H1 (cell line): ENCODE data around the gene PTPN1. TPM values are rescaled to one million over a fixed set of nuclear protein-coding genes. Genes with fewer than 3 reads are reported as not detected.

Source experiments
- CTCF ChIA-PET: fragments of 300-600 bp; sonication (Branson Sonifier 250); formaldehyde crosslinking; loops from one replicate; lab custom pipeline; 2021; ENCODE audit not compliant: partially characterized antibody; lab: Charles Lee
- POLR2A ChIA-PET: fragments of 300-600 bp; sonication (Branson Sonifier 250); formaldehyde crosslinking; loops from one replicate; lab custom pipeline; 2021; ENCODE audit warnings: inconsistent platforms; ENCODE audit not compliant: partially characterized antibody; lab: Charles Lee
- DNase-seq, 2 experiments: peaks; one replicate each; pipeline versions ENCODE4 v3.0.0 to v3.0.0-alpha.2; 2010 to 2022; ENCODE audit warnings: low spot score in 2 of 2, low read depth in 1 of 2, mixed read lengths in 1 of 2
- FAIRE-seq: peaks from 2 replicates; lab custom pipeline; 2011; peaks lifted over from hg19 to GRCh38; lab: Jason Lieb, UNC
- H2AFZ ChIP-seq: 2 replicates; pipeline ENCODE4 v1.8.1; 2012; ENCODE audit warnings: low read length, inconsistent platforms
- H2AK5ac ChIP-seq: 2 replicates; pipeline ENCODE4 v1.6.1; 2013; ENCODE audit warnings: low read depth, low read length
- H2BK120ac ChIP-seq: replicated peaks from 2 replicates; pipeline ENCODE3; 2013; ENCODE audit warnings: low read depth, low read length, inconsistent platforms
- H2BK12ac ChIP-seq: 2 replicates; pipeline ENCODE4 v1.6.1; 2013; ENCODE audit warnings: low read depth, low read length
- H2BK15ac ChIP-seq: 2 replicates; pipeline ENCODE4 v1.6.1; 2013; ENCODE audit warnings: low read length
- H2BK20ac ChIP-seq: 2 replicates; pipeline ENCODE4 v1.6.1; 2013; ENCODE audit warnings: low read length
- H2BK5ac ChIP-seq: 2 replicates; pipeline ENCODE4 v1.6.1; 2013; ENCODE audit warnings: low read depth, low read length
- H3K14ac ChIP-seq: 2 replicates; pipeline ENCODE4 v1.6.1; 2013; ENCODE audit warnings: inconsistent platforms; ENCODE audit not compliant: insufficient read length
- H3K18ac ChIP-seq: 2 replicates; pipeline ENCODE4 v1.6.1; 2013; ENCODE audit warnings: low read length; ENCODE audit errors: extremely low read depth
- H3K23ac ChIP-seq: 2 replicates; pipeline ENCODE4 v1.6.1; 2013; ENCODE audit warnings: inconsistent platforms; ENCODE audit not compliant: insufficient read length
- H3K23me2 ChIP-seq: 2 replicates; pipeline ENCODE4 v1.6.1; 2013; ENCODE audit warnings: low read depth, low read length
- H3K27ac ChIP-seq: 2 replicates; pipeline ENCODE4 v1.6.1; 2011; ENCODE audit warnings: low read depth, low read length, inconsistent platforms
- H3K27me3 ChIP-seq, 4 experiments: replicated peaks in 1 of 4; 1 replicate in 1 of 4; 2 replicates in 3 of 4; pipeline versions ENCODE4 v1.6.1 to v1.8.1; 2011 to 2013; ENCODE audit warnings: low read length in 3 of 4, mild to moderate bottlenecking in 3 of 4, inconsistent platforms in 2 of 4, mixed read lengths in 2 of 4, moderate library complexity in 1 of 4; ENCODE audit not compliant: control insufficient read depth in 3 of 4, insufficient read depth in 3 of 4; ENCODE audit errors: extremely low read depth in 1 of 4
- H3K36me3 ChIP-seq, 4 experiments: 2 replicates each; pipeline versions ENCODE4 v1.6.1 to v1.8.1; 2011 to 2013; ENCODE audit warnings: mild to moderate bottlenecking in 4 of 4, low read length in 3 of 4, moderate library complexity in 2 of 4, control low read depth in 1 of 4, inconsistent platforms in 1 of 4; ENCODE audit not compliant: insufficient read depth in 4 of 4, control insufficient read depth in 2 of 4
- H3K4ac ChIP-seq: replicated peaks from 2 replicates; pipeline ENCODE3; 2013; ENCODE audit warnings: low read length, low read depth, mixed read lengths, inconsistent platforms; ENCODE audit not compliant: insufficient read length
- H3K4me1 ChIP-seq, 4 experiments: replicated peaks in 1 of 4; 1 replicate in 1 of 4; 2 replicates in 3 of 4; pipeline versions ENCODE4 v1.6.1 to v1.8.1; 2011 to 2013; ENCODE audit warnings: low read length in 3 of 4, inconsistent platforms in 2 of 4, mixed read lengths in 1 of 4; ENCODE audit not compliant: insufficient read depth in 4 of 4, control insufficient read depth in 3 of 4
- H3K4me2 ChIP-seq, 2 experiments: 2 replicates each; pipeline versions ENCODE4 v1.6.1 to v1.8.1; 2011 to 2013; ENCODE audit warnings: low read depth in 2 of 2, low read length in 2 of 2, control low read depth in 1 of 2, inconsistent platforms in 1 of 2, mild to moderate bottlenecking in 1 of 2; ENCODE audit not compliant: insufficient read depth in 1 of 2
- H3K4me3 ChIP-seq, 4 experiments: fragments of 200-600, 300-600 bp in 1 of 4; sonication (generic), shearing (Covaris generic), sonication (Bioruptor Twin) in 1 of 4; 2 replicates each; pipeline versions ENCODE4 v1.5.1 to v1.8.1; 2011 to 2016; ENCODE audit warnings: low read length in 4 of 4, low read depth in 3 of 4, control low read depth in 2 of 4, inconsistent platforms in 2 of 4, mild to moderate bottlenecking in 2 of 4, mixed read lengths in 1 of 4, moderate library complexity in 1 of 4; ENCODE audit not compliant: insufficient read depth in 2 of 4; ENCODE audit errors: extremely low read depth in 1 of 4
- H3K56ac ChIP-seq: replicated peaks from 2 replicates; pipeline ENCODE3; 2013; ENCODE audit warnings: low read depth, mild to moderate bottlenecking, mixed read lengths, low read length, inconsistent platforms; ENCODE audit not compliant: insufficient read length
- H3K79me1 ChIP-seq: 2 replicates; pipeline ENCODE4 v1.6.1; 2013; ENCODE audit warnings: low read depth, low read length, control low read depth
- H3K79me2 ChIP-seq, 2 experiments: 2 replicates each; pipeline versions ENCODE4 v1.6.1 to v1.8.1; 2012 to 2013; ENCODE audit warnings: low read length in 2 of 2, mild to moderate bottlenecking in 2 of 2, inconsistent platforms in 1 of 2; ENCODE audit not compliant: insufficient read depth in 2 of 2, control insufficient read depth in 1 of 2
- H3K9ac ChIP-seq, 4 experiments: replicated peaks in 1 of 4; 1 replicate in 1 of 4; 2 replicates in 3 of 4; pipeline versions ENCODE4 v1.6.1 to v1.8.1; 2011 to 2013; ENCODE audit warnings: low read depth in 3 of 4, low read length in 3 of 4, control low read depth in 2 of 4, mild to moderate bottlenecking in 2 of 4, moderate library complexity in 2 of 4, inconsistent platforms in 1 of 4; ENCODE audit errors: extremely low read depth in 1 of 4
- H3K9me3 ChIP-seq, 2 experiments: 2 replicates each; pipeline versions ENCODE4 v1.6.1 to v1.8.1; 2012 to 2013; ENCODE audit warnings: mild to moderate bottlenecking in 2 of 2, moderate library complexity in 2 of 2, control low read depth in 1 of 2, inconsistent platforms in 1 of 2, low read depth in 1 of 2, low read length in 1 of 2, mixed read lengths in 1 of 2; ENCODE audit not compliant: insufficient read depth in 2 of 2
- H4K20me1 ChIP-seq, 2 experiments: replicated peaks in 1 of 2; 2 replicates each; pipeline versions ENCODE3 to v1.8.1; 2011 to 2013; ENCODE audit warnings: inconsistent platforms in 2 of 2, low read length in 2 of 2, mild to moderate bottlenecking in 1 of 2; ENCODE audit not compliant: insufficient read depth in 2 of 2, control insufficient read depth in 1 of 2
- H4K5ac ChIP-seq: 2 replicates; pipeline ENCODE4 v1.6.1; 2013; ENCODE audit warnings: low read length, low read depth, mixed read lengths, inconsistent platforms; ENCODE audit not compliant: insufficient read length
- H4K8ac ChIP-seq: 2 replicates; pipeline ENCODE4 v1.8.0; 2013; ENCODE audit warnings: mild to moderate bottlenecking, moderate library complexity, low read length, inconsistent platforms; ENCODE audit not compliant: insufficient read depth; ENCODE audit errors: extremely low read depth
- H4K91ac ChIP-seq: replicated peaks from 2 replicates; pipeline ENCODE3; 2013; ENCODE audit warnings: low read length, mixed read lengths, inconsistent platforms; ENCODE audit not compliant: insufficient read length
- E2F6 ChIP-seq: IDR thresholded peaks from 2 replicates; pipeline ENCODE4 v1.6.1; 2012; ENCODE audit warnings: inconsistent platforms
- EGR1 ChIP-seq: IDR thresholded peaks from 2 replicates; pipeline ENCODE4 v1.6.1; 2011; ENCODE audit warnings: low read depth, low read length, borderline replicate concordance
- PHF8 ChIP-seq: fragments of 200-600 bp; sonication (generic); conservative IDR thresholded peaks from 2 replicates; pipeline ENCODE4 v1.7.1; 2012; ENCODE audit warnings: low read depth, mild to moderate bottlenecking, inconsistent platforms, low read length, moderate library complexity
- SP2 ChIP-seq: IDR thresholded peaks from 2 replicates; pipeline ENCODE4 v1.6.1; 2012; ENCODE audit warnings: mild to moderate bottlenecking, low read length, inconsistent platforms
- SUZ12 ChIP-seq: fragments of 200-600 bp; sonication (generic); IDR thresholded peaks from 2 replicates; pipeline ENCODE4 v1.6.1; 2012; ENCODE audit warnings: mild to moderate bottlenecking, inconsistent platforms, low read length, moderate library complexity, mixed read lengths
- USF2 ChIP-seq: IDR thresholded peaks from 2 replicates; pipeline ENCODE4 v1.6.1; 2011; ENCODE audit warnings: low read length, improper control_type of control experiment
- WGBS, 2 experiments: shearing (Covaris generic) in 1 of 2; methylation state at CpG; one replicate each; pipeline versions ENCODE4 v1.1.6 to v1.1.7; 2013 to 2015; ENCODE audit warnings: low lambda C conversion rate in 2 of 2, mixed read lengths in 2 of 2, inconsistent platforms in 1 of 2, low coverage in 1 of 2, missing lambda C conversion rate in 1 of 2; ENCODE audit not compliant: insufficient replicate concordance in 2 of 2, insufficient coverage in 1 of 2, insufficient read length in 1 of 2; ENCODE audit errors: extremely low coverage in 1 of 2, missing lambda C conversion rate in 1 of 2; 5-methylcytosine and 5-hydroxymethylcytosine counted together
- polyA plus RNA-seq, 7 experiments: library from polyadenylated mRNA; depleted of rRNA in 3 of 7; stranded (reverse) in 5 of 7; unstranded in 2 of 7; fragments of >200 nt in 5 of 7; fragments of 200-250 nt in 2 of 7; gene quantifications; 1 replicate in 5 of 7; 2 replicates in 1 of 7; 4 replicates in 1 of 7; pipeline versions ENCODE4 v1.2.1 to v1.2.3, GENCODE V29; 2011 to 2013; ENCODE audit warnings: missing spikeins in 2 of 7, mixed read lengths in 2 of 7
- total RNA-seq: library from RNA; stranded (reverse); fragmentation: NEBNext Ultra II Directional; extraction: Animal tissue kit (Norgen Biotek cat#: 25700); gene quantifications from 2 replicates; pipeline ENCODE4 v1.2.1, GENCODE V29; 2021

PTPN1 gene
- total and polyA plus RNA-seq, 2 of the 8 experiments (the other 6 are each of a cell fraction or from before 2014, with no cell fraction given), result 18.6 to 32.1 TPM

DNA sequence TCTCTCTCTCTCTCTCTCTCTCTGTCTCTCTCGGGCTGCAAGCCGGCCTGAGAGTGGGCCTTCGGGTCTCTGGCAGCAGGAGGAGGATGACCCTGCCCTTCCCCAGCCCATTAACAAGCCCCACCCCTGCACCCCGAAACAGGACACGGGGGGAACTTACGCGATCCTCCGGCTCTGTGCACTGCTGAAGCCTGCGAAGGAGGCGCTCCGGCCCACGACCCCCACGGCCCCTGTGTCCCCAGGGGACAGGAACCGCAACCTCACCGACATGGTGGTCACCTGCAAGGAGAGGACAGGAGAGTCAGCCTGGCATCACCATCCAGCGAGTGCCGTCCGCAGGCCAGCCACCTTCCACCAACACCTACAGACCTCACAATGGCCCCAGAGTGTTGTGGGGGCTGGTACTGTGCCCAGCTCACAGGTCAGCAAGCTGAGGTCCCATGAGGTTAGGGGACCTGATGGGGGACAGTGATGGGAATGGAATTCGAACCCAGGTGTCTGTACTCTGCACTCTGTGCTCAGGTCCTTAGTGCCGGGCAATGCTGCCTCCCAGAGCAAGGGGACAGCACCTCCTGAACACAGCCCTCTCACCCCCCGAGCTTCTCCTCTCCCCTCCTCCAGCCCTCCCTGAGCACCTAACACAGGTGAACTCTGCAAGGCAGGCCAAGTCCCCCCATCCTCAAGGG is 120.5 kb downstream of the PTPN1 start:
- H2BK5ac ChIP-seq, result no peak overlapping the region
- H3K79me1 ChIP-seq, result no peaks in the 10 kb centered on the region
- no peak overlapping the region for H3K9ac ChIP-seq
- H3K23ac ChIP-seq, result no peak overlapping the region
- FAIRE-seq (no peak), DNase-seq (no peak)
- no peak overlapping the region for H2BK20ac ChIP-seq
- no peak overlapping the region; the same call in 1 of the 2 replicates for H2BK15ac ChIP-seq
- H3K4me3 ChIP-seq, result no peak overlapping the region
- H2BK120ac ChIP-seq, result no peak overlapping the region
- ChIA-PET CTCF (interaction anchor here (0.7 to 1.1 kb wide), 3 partner anchors 59 to 146 kb away, joined by 3 to 4 read pairs (median 3); no protein-coding TSS in a partner anchor), POLR2A (no interaction called here)
- no peak overlapping the region for H4K91ac ChIP-seq
- H4K5ac ChIP-seq, result no peak overlapping the region
- no peaks in the 10 kb centered on the region for H3K27me3 ChIP-seq
- H3K56ac ChIP-seq, result no peak overlapping the region
- peak overlapping the region; percentile 63; the same call in 1 of the 2 replicates for H2BK12ac ChIP-seq
- H3K23me2 ChIP-seq, result no peaks in the 10 kb centered on the region
- H2AK5ac ChIP-seq, result 0 out of 2 replicates have a peak overlapping the region, but pooled peaks have one; percentile 3
- H3K4me2 ChIP-seq, result no peak overlapping the region
- H3K36me3 ChIP-seq, result no peaks in the 10 kb centered on the region
- TF ChIP-seq E2F6 (no peak), SP2 (no peak), USF2 (no peak), PHF8 (no peak), EGR1 (no peak), SUZ12 (no peak)
- H3K4ac ChIP-seq, result no peak overlapping the region
- no peak overlapping the region for H4K8ac ChIP-seq
- no peak overlapping the region for H2AFZ ChIP-seq
- H3K27ac ChIP-seq, result no peak overlapping the region
- peaks cover 0 to 5% (median 2%) of the 10 kb centered on the region in 4 experiments; a peak in 4 of 7 replicates for H3K4me1 ChIP-seq
- H4K20me1 ChIP-seq, result no peaks in the 10 kb centered on the region
- H3K79me2 ChIP-seq, result no peaks in the 10 kb centered on the region
- H3K18ac ChIP-seq, result no peak overlapping the region
- WGBS, 2 experiments, result 89% methylated on average over 18 of the region's 21 CpGs; no CpG with 5 or more reads in 1 of the 2 experiments
- H3K14ac ChIP-seq, result no peak overlapping the region
- H3K9me3 ChIP-seq, result no peaks in the 10 kb centered on the region
